GM18508 (cell line): ENCODE data around the gene DNAJC28.

Experiments
- ATAC-seq: cut with Tn5 transposase; IDR thresholded peaks from one replicate; pipeline ENCODE4 v1.9.1; 2021; ENCODE audit warnings: moderate number of reproducible peaks; ENCODE audit not compliant: insufficient read depth, unreplicated experiment

Gene DNAJC28

DNA sequence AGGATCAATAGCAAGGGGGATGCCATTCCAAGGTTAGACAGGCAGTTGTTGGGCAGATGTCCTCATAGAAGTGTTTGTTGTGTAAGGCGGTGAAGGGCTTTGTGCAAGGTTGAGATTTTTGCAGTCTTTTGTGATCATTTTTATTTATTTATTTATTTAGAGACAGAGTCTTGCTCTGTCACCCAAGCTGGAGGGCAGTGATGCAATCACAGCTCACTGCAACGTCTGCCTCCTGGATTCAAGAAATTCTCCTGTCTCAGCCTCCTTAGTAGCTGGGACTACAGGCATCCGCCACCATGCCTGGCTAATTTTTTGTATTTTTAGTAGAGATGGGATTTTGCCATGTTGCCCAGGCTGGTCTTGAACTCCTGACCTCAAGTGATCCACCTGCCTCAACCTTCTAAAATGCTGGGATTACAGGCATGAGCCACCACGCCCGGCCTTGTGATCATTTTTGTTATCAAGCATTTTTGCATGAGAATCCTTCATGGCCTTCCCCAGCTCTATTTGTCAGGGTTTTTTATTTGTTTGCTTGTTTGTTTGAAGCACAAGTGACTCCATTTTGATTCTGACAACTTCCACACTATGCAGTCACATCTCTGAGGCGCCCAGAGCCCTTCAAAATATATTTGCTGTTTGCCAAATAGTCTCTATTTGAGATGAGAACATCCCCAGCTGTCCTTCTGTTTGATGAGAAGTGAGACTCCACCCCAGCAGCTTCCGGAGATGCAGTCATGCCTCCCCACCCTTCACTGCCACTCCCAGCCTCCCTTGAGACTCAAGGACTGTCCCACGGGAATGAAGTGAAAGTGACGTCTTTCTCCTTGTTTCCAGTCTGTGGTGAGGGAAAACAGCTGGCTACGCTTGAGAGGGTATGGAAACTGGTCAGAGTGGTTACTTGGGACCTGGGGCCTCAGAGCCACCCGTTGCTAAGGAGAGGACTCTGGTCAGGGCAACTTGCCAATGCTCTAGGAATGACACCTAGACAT lies 49.7 kb downstream of the DNAJC28 start:
- no peak for ATAC-seq
